ES-I3 (cell line): ENCODE results near the gene TMEM176B.

Source experiments
- H3K36me3 ChIP-seq: 2 replicates; pipeline ENCODE4 v1.6.1; 2013; ENCODE audit warnings: mild to moderate bottlenecking, low read length, control low read depth, moderate library complexity; ENCODE audit not compliant: insufficient read depth
- H3K4me1 ChIP-seq: 2 replicates; pipeline ENCODE4 v1.6.1; 2013; ENCODE audit warnings: mild to moderate bottlenecking, control low read depth, low read length; ENCODE audit not compliant: insufficient read depth
- H3K9ac ChIP-seq: 2 replicates; pipeline ENCODE4 v1.6.1; 2013; ENCODE audit warnings: low read depth, mild to moderate bottlenecking, low read length, moderate library complexity
- H3K9me3 ChIP-seq: 2 replicates; pipeline ENCODE4 v1.6.1; 2013; ENCODE audit warnings: mild to moderate bottlenecking, low read length, moderate library complexity; ENCODE audit not compliant: control insufficient read depth, insufficient read depth

TMEM176B gene

GRCh38 chr7:150806454-150806853 lies 6.3 kb upstream of the TMEM176B start:
- Histone ChIP-seq H3K9ac (no peak overlapping the region), H3K4me1 (no peaks in the 10 kb centered on the region), H3K36me3 (no peaks in the 10 kb centered on the region), H3K9me3 (no peaks in the 10 kb centered on the region)

- Histone ChIP-seq H3K9me3 (no peaks in the 10 kb centered on the region), H3K36me3 (no peaks in the 10 kb centered on the region), H3K9ac (no peak overlapping the region), H3K4me1 (no peaks in the 10 kb centered on the region)
Measured at GRCh38 chr7:150805864-150806263, 5.7 kb upstream of the TMEM176B start.

DNA sequence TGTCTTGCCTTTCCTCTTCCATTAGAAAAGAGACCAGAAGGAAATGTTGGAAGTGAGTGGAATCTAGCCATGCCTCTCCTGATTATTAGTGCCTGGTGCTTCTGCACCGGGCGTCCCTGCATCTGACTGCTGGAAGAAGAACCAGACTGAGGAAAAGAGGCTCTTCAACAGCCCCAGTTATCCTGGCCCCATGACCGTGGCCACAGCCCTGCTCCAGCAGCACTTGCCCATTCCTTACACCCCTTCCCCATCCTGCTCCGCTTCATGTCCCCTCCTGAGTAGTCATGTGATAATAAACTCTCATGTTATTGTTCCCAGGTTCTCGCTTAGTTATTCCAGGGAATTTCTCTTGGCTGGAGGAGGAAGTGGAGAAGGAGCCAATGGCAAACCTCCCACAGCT lies 4.6 kb upstream of the TMEM176B start:
- Histone ChIP-seq H3K4me1 (no peaks in the 10 kb centered on the region), H3K9ac (no peak overlapping the region), H3K9me3 (no peaks in the 10 kb centered on the region), H3K36me3 (no peaks in the 10 kb centered on the region)

DNA sequence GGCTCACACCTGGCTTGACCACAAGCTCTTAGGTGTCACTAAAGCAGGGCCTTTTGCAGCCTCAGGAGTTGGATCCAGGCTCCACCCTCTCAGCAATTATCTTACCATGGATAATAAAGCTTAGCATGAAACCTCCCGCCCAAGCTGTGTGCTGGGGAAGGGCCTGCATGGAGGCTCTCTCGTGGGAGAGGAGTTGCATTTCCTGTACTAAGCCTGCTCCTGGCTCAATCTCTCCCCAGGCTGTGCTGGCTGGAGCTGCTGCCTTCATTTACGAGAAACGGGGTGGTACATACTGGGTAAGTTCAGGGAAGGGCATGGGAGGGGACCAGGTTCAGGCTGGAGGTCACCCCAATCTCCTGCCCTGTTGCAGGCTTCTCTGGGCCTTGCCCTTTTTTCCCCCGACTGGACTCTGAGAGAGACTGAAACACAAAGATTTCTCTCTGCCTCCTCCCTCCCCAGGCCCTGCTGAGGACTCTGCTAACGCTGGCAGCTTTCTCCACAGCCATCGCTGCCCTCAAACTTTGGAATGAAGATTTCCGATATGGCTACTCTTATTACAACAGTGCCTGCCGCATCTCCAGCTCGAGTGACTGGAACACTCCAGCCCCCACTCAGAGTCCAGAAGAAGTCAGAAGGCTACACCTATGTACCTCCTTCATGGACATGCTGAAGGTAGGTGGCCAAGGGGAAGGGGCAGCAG lies 3.1 kb upstream of the TMEM176B start:
- Histone ChIP-seq H3K9me3 (no peaks in the 10 kb centered on the region), H3K9ac (no peak overlapping the region), H3K36me3 (no peaks in the 10 kb centered on the region), H3K4me1 (no peaks in the 10 kb centered on the region)

GRCh38 chr7:150801946-150802771 lies 2.0 kb upstream of the TMEM176B start:
- H3K36me3 ChIP-seq, result no peaks in the 10 kb centered on the region
- H3K4me1 ChIP-seq, result no peaks in the 10 kb centered on the region
- no peak overlapping the region for H3K9ac ChIP-seq
- H3K9me3 ChIP-seq, result no peaks in the 10 kb centered on the region

- Histone ChIP-seq H3K9me3 (no peaks in the 10 kb centered on the region), H3K4me1 (no peaks in the 10 kb centered on the region), H3K36me3 (no peaks in the 10 kb centered on the region), H3K9ac (no peak overlapping the region; the same call in 1 of the 2 replicates)
Measured at GRCh38 chr7:150801242-150801945, 1.2 kb upstream of the TMEM176B start.

DNA sequence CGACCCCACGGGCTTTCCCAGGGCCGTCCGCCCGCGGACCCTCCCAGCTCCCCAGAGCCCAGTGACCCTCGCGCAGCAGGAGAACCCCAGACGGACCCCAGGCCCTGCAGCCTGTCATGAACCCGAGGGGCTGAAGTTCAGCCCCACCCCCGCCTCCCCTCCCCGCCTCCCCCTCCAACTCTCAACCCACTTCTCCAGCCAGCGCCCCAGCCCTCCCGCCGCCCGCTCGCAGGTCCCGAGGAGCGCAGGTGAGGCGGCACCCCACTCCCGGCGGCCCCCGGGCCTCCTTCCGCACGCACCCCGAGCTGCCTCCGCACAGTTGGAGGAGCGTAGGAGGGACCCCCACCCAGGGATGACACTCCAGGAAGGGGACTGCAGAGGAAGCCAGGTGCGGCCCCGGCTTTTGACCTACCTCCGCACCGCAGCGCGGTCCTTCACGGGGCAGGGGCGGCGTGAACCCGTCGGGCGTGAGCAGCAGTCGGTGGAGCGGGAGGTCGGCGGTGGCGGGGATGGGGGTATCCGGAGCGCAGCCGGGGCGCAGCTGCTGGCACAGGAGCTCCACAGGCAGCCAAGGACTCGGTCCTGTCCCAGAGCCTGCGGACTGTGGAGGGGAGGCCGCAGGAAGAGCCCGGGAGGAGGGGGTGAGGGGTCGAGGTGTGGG lies 547 bp upstream of the TMEM176B start, which contains the start of gene TMEM176A:
TSS of gene TMEM176A (plus strand) at position 189 of the 661 bp plus-strand sequence. CDS start 782 bp downstream, outside the sequence.
- H3K9ac ChIP-seq, result peak within 1 kb of the TSS; percentile 28; the same call in 1 of the 2 replicates
- H3K9me3 ChIP-seq, result no peaks in the 10 kb centered on the region
- no peaks in the 10 kb centered on the region for H3K36me3 ChIP-seq
- H3K4me1 ChIP-seq, result no peaks in the 10 kb centered on the region

DNA sequence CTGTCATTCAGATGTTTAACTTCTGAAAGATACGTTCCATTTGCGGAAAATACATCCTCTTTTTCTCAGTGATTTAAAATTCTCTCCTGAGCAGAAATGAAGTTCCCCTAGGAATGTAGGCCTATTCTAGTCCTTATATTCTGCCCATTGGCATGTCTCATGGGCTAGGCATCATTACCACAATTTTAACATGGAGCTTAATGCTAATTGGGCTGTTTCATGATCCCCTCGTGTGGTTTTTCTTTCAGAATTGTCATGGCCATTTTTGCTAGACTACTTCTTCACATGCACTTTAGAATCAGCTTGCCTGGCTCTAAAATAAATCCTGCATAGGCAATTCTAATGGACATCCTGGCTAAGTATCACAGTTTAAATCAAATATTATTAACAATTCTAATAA lies 1.0 kb downstream of the TMEM176B start:
- H3K36me3 ChIP-seq, result no peaks in the 10 kb centered on the region
- H3K9ac ChIP-seq, result no peak overlapping the region
- no peaks in the 10 kb centered on the region for H3K9me3 ChIP-seq
- H3K4me1 ChIP-seq, result no peaks in the 10 kb centered on the region

DNA sequence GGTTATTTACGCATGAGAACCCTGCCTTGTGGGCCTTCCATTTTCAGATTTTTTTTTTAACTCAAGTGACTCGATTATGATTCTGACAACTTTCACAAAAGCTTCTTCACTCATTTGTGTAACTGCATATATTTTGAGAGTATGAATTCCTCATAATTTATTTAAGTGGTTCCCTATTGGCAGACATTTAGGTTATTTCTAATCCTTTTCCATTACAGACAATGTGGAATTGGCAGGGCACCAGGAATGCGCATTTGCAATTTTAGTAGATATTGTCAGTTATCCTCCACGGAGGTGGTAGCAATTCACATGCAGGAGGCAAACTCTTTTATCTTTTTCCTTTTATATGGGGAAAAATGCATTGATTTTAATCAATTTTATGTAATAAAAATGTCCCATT lies 2.5 kb downstream of the TMEM176B start:
- H3K9ac ChIP-seq, result no peak overlapping the region
- no peaks in the 10 kb centered on the region for H3K9me3 ChIP-seq
- no peaks in the 10 kb centered on the region for H3K36me3 ChIP-seq
- no peaks in the 10 kb centered on the region for H3K4me1 ChIP-seq

GRCh38 chr7:150793569-150794238 lies 6.5 kb downstream of the TMEM176B start:
- Histone ChIP-seq H3K4me1 (no peaks in the 10 kb centered on the region), H3K9me3 (no peaks in the 10 kb centered on the region), H3K36me3 (no peaks in the 10 kb centered on the region), H3K9ac (no peak overlapping the region)

DNA sequence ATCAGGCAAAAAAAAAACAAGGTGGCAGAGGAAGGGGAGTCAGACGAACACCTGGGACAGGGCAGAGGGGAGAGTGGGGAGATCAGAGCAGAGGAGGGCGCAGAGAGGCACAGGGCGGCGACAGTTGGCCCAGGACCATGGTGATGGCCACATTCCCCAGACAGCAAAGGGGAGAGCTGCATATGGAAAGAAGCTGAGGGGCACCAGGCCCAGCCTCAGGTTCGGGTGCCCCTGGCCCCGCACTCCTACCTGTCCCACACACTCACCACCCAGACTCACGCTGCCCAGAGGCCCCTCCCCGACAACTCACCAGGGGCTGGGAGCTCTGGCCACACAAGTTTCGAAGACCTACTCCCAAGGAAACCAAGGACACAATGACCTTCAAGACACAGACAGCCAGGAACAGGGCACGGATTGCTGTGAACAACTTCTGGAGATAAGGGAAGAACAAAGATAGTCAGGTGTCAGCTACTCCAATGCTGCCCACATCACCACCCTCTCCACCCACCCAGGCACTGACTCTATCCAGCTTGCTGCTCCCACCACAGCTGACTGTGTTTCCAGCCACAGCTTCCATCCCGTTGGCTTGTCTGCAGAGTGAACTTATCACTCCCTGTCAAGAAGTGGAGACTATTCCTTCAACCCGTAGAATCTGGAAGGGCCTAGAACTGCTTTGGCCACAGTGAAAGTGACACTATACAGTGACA lies 8.3 kb downstream of the TMEM176B start:
- Histone ChIP-seq H3K36me3 (no peaks in the 10 kb centered on the region), H3K9me3 (no peaks in the 10 kb centered on the region), H3K4me1 (no peaks in the 10 kb centered on the region), H3K9ac (no peak overlapping the region)

- Histone ChIP-seq H3K36me3 (no peaks in the 10 kb centered on the region), H3K9ac (no peak overlapping the region), H3K9me3 (no peaks in the 10 kb centered on the region), H3K4me1 (no peaks in the 10 kb centered on the region)
Measured at GRCh38 chr7:150791304-150791703, 8.9 kb downstream of the TMEM176B start.

- H3K36me3 ChIP-seq, result no peaks in the 10 kb centered on the region
- no peaks in the 10 kb centered on the region for H3K4me1 ChIP-seq
- no peak overlapping the region for H3K9ac ChIP-seq
- H3K9me3 ChIP-seq, result no peaks in the 10 kb centered on the region
Measured at GRCh38 chr7:150790416-150791075, 9.6 kb downstream of the TMEM176B start.
